Smooth muscle cell (in vitro differentiated cells): ENCODE data around the gene C12orf43. TPM values are rescaled to one million over a fixed set of nuclear protein-coding genes. Genes with fewer than 3 reads are reported as not detected.

ENCODE experiments used
- DNase-seq: peaks from one replicate; lab custom pipeline; 2025; ENCODE audit not compliant: unreplicated experiment; lab: John Stamatoyannopoulos, UW
- H2AFZ ChIP-seq: fragments of 200-600 bp; sonication (generic); 2 replicates; pipeline ENCODE4 v1.6.0; 2016; ENCODE audit warnings: antibody characterized with exemption, low read depth, mild to moderate bottlenecking
- H3F3A ChIP-seq: fragments of 200-600 bp; sonication (generic); 2 replicates; pipeline ENCODE4 v1.6.0; 2017; ENCODE audit warnings: antibody characterized with exemption, low read depth
- H3K27ac ChIP-seq: fragments of 200-600 bp; sonication (generic); 2 replicates; pipeline ENCODE4 v1.5.1; 2016; ENCODE audit warnings: low read depth, mild to moderate bottlenecking
- H3K27me3 ChIP-seq: fragments of 200-600 bp; sonication (generic); 2 replicates; pipeline ENCODE4 v1.6.1; 2016; ENCODE audit warnings: low read depth, mild to moderate bottlenecking
- H3K36me3 ChIP-seq: fragments of 200-600 bp; sonication (generic); 2 replicates; pipeline ENCODE4 v1.5.1; 2016; ENCODE audit warnings: low read depth
- H3K4me1 ChIP-seq: fragments of 200-600 bp; sonication (generic); 2 replicates; pipeline ENCODE4 v1.5.1; 2016; ENCODE audit warnings: low read depth
- H3K4me2 ChIP-seq: fragments of 200-600 bp; sonication (generic); 2 replicates; pipeline ENCODE4 v1.6.0; 2016; ENCODE audit warnings: mild to moderate bottlenecking
- H3K4me3 ChIP-seq: fragments of 200-600 bp; sonication (generic); 2 replicates; pipeline ENCODE4 v1.5.1; 2016; ENCODE audit warnings: mild to moderate bottlenecking
- H3K79me2 ChIP-seq: fragments of 200-600 bp; sonication (generic); 2 replicates; pipeline ENCODE4 v1.6.0; 2016; ENCODE audit warnings: low read depth, mild to moderate bottlenecking
- H3K9ac ChIP-seq: fragments of 200-600 bp; sonication (generic); 2 replicates; pipeline ENCODE4 v1.6.0; 2016; ENCODE audit warnings: low read depth
- H3K9me3 ChIP-seq: fragments of 200-600 bp; sonication (generic); replicated peaks from 2 replicates; pipeline ENCODE4 v1.5.1; 2016; ENCODE audit warnings: low read depth
- H4K20me1 ChIP-seq: fragments of 200-600 bp; sonication (generic); 2 replicates; pipeline ENCODE4 v1.6.0; 2016; ENCODE audit warnings: low read depth
- WGBS: methylation state at CpG from one replicate; pipeline ENCODE4 v1.1.7; 2016; ENCODE audit warnings: low lambda C conversion rate; 5-methylcytosine and 5-hydroxymethylcytosine counted together
- polyA plus RNA-seq: library from polyadenylated mRNA; unstranded; fragments of >200 nt; fragmentation: Nextera tagmentation; extraction: Ambion mirVana; gene quantifications from 2 replicates; pipeline ENCODE4 v1.2.1, GENCODE V29; 2016
- total RNA-seq: library from RNA; depleted of rRNA; stranded (reverse); fragments of >200 nt; gene quantifications from 2 replicates; pipeline ENCODE4 v1.2.3, GENCODE V29; 2014
- TF ChIP-seq, protein P1 (sequence below): fragments of 200-600 bp; sonication (generic); IDR thresholded peaks from 2 replicates; pipeline ENCODE4 v1.5.1; 2017; ENCODE audit warnings: borderline replicate concordance, mild to moderate bottlenecking, antibody characterized with exemption; ENCODE audit not compliant: insufficient read depth, poor library complexity, severe bottlenecking

C12orf43 gene
- total and polyA plus RNA-seq, 2 experiments from 2014 or later: 9.4 to 14.1 TPM

DNA sequence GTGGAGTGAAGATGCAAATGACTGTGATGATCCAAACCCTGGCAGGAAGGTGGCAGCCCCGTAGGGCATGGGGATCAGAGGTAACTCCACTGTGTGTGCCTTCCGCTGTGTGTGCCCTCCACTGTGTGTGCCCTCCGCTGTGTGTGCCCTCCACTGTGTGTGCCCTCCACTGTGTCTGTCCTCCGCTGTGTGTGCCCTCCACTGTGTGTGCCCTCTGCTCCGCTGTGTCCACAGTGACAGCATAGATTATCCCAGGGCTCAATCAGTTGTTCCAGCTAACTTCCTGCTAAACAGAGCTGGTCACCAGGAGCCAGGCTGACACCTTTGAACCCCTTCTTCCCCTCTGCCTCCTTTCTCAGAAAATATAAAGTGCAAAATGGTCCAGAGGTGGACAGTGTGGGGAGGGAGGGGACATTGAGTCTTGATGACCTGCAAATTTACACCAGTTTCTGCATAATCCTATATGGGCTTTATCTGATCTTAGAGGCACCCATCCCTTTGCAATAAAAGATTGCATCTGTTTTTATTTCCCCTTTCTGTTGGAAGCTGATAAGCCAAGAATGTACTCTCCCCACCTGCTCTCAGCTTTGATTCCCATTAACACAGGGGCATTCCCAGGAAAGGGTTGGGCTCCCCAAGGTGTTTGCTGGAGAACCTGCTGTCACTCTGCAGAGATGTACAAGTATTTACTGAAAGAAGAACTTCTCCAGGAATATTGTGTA lies 59.5 kb downstream of the C12orf43 start:
- Histone ChIP-seq H3K27ac (no peak overlapping the region), H3K4me3 (no peak overlapping the region), H2AFZ (no peak overlapping the region), H3K36me3 (no peaks in the 10 kb centered on the region), H3K27me3 (no peaks in the 10 kb centered on the region), H4K20me1 (no peaks in the 10 kb centered on the region), H3K9me3 (no peaks in the 10 kb centered on the region), H3K4me1 (no peaks in the 10 kb centered on the region), H3K9ac (no peak overlapping the region), H3K4me2 (no peak overlapping the region), H3K79me2 (no peaks in the 10 kb centered on the region), H3F3A (no peaks in the 10 kb centered on the region)
- 93% methylated on average over 5 of the region's 5 CpGs for WGBS
- no peak for DNase-seq
- TF ChIP-seq, protein P1, sequence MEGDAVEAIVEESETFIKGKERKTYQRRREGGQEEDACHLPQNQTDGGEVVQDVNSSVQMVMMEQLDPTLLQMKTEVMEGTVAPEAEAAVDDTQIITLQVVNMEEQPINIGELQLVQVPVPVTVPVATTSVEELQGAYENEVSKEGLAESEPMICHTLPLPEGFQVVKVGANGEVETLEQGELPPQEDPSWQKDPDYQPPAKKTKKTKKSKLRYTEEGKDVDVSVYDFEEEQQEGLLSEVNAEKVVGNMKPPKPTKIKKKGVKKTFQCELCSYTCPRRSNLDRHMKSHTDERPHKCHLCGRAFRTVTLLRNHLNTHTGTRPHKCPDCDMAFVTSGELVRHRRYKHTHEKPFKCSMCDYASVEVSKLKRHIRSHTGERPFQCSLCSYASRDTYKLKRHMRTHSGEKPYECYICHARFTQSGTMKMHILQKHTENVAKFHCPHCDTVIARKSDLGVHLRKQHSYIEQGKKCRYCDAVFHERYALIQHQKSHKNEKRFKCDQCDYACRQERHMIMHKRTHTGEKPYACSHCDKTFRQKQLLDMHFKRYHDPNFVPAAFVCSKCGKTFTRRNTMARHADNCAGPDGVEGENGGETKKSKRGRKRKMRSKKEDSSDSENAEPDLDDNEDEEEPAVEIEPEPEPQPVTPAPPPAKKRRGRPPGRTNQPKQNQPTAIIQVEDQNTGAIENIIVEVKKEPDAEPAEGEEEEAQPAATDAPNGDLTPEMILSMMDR: no peak

DNA sequence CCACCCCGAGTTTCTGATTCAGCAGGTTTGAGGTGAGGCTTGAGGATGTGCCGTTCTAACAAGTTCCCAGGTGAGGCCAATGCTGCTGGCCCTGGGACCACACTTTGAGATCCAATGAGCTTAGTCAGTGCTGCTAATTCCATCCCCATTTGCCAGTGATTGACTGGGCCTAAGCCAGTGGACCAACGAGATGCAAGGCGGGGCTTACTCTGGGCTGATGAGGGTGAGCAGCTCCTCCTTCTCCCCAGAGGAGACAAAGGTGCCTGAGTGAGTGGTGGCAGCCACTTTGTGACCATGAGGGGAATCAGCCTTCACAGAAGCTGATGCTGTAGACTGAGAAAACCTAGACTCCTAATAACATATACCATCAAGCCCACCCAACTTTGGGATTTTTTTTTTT lies 61.1 kb downstream of the C12orf43 start:
- Histone ChIP-seq H3K9ac (no peak overlapping the region), H3K4me3 (no peak overlapping the region), H3F3A (no peaks in the 10 kb centered on the region), H3K27me3 (no peaks in the 10 kb centered on the region), H4K20me1 (no peaks in the 10 kb centered on the region), H3K4me1 (no peaks in the 10 kb centered on the region), H3K36me3 (no peaks in the 10 kb centered on the region), H3K4me2 (no peak overlapping the region), H3K9me3 (no peaks in the 10 kb centered on the region), H3K79me2 (no peaks in the 10 kb centered on the region), H3K27ac (no peak overlapping the region), H2AFZ (no peak overlapping the region)
- TF ChIP-seq, protein P1: no peak
- WGBS: 78% methylated on average over 4 of the region's 4 CpGs
- no peak for DNase-seq

DNA sequence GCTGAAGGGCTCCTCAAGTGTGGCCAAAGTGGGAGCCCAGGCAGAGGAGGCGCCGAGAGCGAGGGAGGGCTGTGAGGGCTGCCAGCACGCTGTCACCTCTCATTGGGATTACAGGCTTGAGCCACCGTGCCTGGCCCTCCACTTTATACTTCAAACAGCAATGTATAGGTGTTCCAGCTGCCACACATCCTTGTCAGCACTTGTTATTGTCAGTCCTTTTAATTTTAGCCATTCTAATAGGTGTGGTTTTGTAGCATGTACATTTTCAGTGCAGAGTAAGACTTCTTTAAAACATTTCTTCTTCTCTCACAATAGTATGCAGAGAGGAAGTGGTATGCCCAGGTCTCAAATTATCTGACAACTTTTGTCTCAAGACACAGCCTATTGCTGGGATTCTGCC lies 65.5 kb downstream of the C12orf43 start:
- H3K9ac ChIP-seq: no peak overlapping the region
- WGBS: 100% methylated on average over 5 of the region's 5 CpGs
- H3K4me1 ChIP-seq: no peaks in the 10 kb centered on the region
- H3F3A ChIP-seq: no peaks in the 10 kb centered on the region
- no peak overlapping the region for H2AFZ ChIP-seq
- no peaks in the 10 kb centered on the region for H3K27me3 ChIP-seq
- H4K20me1 ChIP-seq: no peaks in the 10 kb centered on the region
- H3K36me3 ChIP-seq: no peaks in the 10 kb centered on the region
- H3K9me3 ChIP-seq: no peaks in the 10 kb centered on the region
- H3K27ac ChIP-seq: no peak overlapping the region
- TF ChIP-seq, protein P1: no peak
- H3K79me2 ChIP-seq: no peaks in the 10 kb centered on the region
- no peak overlapping the region for H3K4me3 ChIP-seq
- no peak overlapping the region for H3K4me2 ChIP-seq
- DNase-seq: no peak

Other genes with a start within 250 kb of the C12orf43 start
- gene SPPL3, start 112.1 kb downstream of the C12orf43 start, total RNA-seq: 14.7 and 27.0 TPM in 2 replicates
- 22.5 and 41.1 TPM in 2 replicates for gene SPPL3, start 112.1 kb downstream of the C12orf43 start, polyA plus RNA-seq
- 0.09 TPM in 1 of 2 replicates, not detected in the other for gene HNF1A, start 37.9 kb downstream of the C12orf43 start, total RNA-seq
- not detected in 2 replicates for gene HNF1A, start 37.9 kb downstream of the C12orf43 start, polyA plus RNA-seq
- 0.27 TPM in 1 of 2 replicates, not detected in the other for gene OASL, start 22.8 kb upstream of the C12orf43 start, total RNA-seq
- gene OASL, start 22.8 kb upstream of the C12orf43 start, polyA plus RNA-seq: not detected in 2 replicates
- 0.72 and 1.1 TPM in 2 replicates for gene P2RX7, start 116.4 kb upstream of the C12orf43 start, total RNA-seq
- gene P2RX7, start 116.4 kb upstream of the C12orf43 start, polyA plus RNA-seq: 0.64 and 1.6 TPM in 2 replicates
- 18.1 and 32.2 TPM in 2 replicates for gene P2RX4, start 193.6 kb upstream of the C12orf43 start, total RNA-seq
- gene P2RX4, start 193.6 kb upstream of the C12orf43 start, polyA plus RNA-seq: 16.8 and 20.6 TPM in 2 replicates